Measurements from ENCODE around the gene PLEKHA7.

PLEKHA7 gene

DNA sequence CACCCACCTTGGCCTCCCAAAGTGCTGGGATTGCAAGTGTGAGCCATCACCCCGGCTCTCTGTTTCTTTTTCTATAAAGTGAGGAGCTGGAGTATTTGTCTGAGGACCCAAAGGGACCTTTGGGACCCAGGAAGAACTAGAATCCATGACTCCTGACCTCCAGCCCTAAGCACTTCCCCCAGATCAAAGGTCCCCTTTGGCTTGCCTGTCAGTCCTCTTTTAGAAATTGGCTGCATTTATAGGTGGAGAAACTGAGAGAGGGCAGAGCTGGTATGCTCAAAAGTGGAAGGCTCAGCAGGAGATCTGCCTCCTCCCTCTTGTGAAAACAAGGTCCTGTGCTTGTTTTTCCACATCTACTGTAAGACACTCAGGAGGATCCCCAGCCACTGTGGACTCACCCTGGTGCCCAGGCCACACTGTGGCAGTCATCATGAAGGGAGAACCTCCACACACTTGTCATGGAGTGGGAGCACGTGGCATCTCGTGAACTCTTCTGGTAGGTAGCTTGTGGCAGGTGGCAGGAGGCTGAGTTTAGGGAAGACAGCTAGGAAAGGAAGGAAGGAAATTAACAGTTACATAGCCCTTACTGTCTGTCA lies 12.4 kb upstream of the PLEKHA7 start:
- Mint-ChIP-seq H3K4me1 (no peaks in the 10 kb centered on the region), H3K4me3 (no peak overlapping the region), H3K9me3 (peaks cover 8% of the 10 kb centered on the region), H3K36me3 (ENCODE audit: low read depth) (no peaks in the 10 kb centered on the region), H3K27ac (no peak overlapping the region), H3K27me3 (ENCODE audit: low read depth, poor library complexity) (peaks cover 12% of the 10 kb centered on the region)
- no peak for DNase-seq
- TF ChIP-seq, protein P1, sequence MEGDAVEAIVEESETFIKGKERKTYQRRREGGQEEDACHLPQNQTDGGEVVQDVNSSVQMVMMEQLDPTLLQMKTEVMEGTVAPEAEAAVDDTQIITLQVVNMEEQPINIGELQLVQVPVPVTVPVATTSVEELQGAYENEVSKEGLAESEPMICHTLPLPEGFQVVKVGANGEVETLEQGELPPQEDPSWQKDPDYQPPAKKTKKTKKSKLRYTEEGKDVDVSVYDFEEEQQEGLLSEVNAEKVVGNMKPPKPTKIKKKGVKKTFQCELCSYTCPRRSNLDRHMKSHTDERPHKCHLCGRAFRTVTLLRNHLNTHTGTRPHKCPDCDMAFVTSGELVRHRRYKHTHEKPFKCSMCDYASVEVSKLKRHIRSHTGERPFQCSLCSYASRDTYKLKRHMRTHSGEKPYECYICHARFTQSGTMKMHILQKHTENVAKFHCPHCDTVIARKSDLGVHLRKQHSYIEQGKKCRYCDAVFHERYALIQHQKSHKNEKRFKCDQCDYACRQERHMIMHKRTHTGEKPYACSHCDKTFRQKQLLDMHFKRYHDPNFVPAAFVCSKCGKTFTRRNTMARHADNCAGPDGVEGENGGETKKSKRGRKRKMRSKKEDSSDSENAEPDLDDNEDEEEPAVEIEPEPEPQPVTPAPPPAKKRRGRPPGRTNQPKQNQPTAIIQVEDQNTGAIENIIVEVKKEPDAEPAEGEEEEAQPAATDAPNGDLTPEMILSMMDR (IDR thresholded peaks at IDR 0.05), result no peak

DNA sequence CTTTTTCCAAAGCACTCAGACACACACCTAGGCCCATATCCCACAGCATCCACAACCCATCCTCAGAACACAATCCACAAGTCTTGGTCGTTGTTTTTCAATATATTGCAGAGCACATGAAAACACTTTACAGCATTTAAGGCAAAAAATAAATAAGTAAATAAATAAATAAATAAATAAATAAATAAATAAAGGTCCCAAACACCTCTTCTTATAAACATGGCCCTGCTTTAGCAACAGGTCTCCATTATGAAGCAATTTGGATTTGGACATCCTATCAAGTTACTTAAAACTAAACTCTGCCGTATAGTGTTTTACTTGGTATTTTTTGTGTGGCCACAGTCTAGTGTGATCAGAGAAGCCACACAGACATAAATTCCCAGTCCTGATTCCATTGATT lies 10.7 kb upstream of the PLEKHA7 start:
- no peak for DNase-seq
- H3K36me3 Mint-ChIP-seq (ENCODE audit: low read depth), result no peaks in the 10 kb centered on the region
- H3K4me3 Mint-ChIP-seq, result no peak overlapping the region
- H3K27me3 Mint-ChIP-seq (ENCODE audit: low read depth, poor library complexity), result peaks cover 15% of the 10 kb centered on the region
- peaks cover 1% of the 10 kb centered on the region for H3K9me3 Mint-ChIP-seq
- TF ChIP-seq, protein P1 (IDR thresholded peaks at IDR 0.05), result no peak
- no peaks in the 10 kb centered on the region for H3K4me1 Mint-ChIP-seq
- no peak overlapping the region for H3K27ac Mint-ChIP-seq

DNA sequence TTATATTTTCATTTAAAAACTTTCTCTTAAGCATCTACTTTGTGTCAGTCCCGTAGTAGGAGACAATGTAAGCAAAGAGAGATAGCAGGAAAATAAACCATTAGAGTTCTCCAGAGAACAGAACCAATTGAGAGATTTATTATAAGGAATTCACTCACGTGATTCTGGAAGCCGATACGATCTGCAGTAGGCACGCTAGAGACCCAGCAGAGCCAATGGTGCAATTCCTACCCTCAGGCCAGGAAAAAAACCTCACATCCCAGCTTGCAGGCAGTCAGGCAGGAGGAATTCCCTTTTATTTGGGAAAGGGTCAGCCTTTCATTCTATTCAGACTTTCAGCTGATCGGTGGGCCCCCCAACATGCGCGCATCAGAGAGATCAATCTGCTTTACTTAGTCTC lies 7.3 kb upstream of the PLEKHA7 start:
- DNase-seq, result no peak
- no peaks in the 10 kb centered on the region for H3K36me3 Mint-ChIP-seq (ENCODE audit: low read depth)
- TF ChIP-seq, protein P1 (IDR thresholded peaks at IDR 0.05), result no peak
- H3K27ac Mint-ChIP-seq, result no peak overlapping the region
- H3K27me3 Mint-ChIP-seq (ENCODE audit: low read depth, poor library complexity), result peaks cover 36% of the 10 kb centered on the region
- no peaks in the 10 kb centered on the region for H3K4me1 Mint-ChIP-seq
- H3K9me3 Mint-ChIP-seq, result no peaks in the 10 kb centered on the region
- no peak overlapping the region for H3K4me3 Mint-ChIP-seq

DNA sequence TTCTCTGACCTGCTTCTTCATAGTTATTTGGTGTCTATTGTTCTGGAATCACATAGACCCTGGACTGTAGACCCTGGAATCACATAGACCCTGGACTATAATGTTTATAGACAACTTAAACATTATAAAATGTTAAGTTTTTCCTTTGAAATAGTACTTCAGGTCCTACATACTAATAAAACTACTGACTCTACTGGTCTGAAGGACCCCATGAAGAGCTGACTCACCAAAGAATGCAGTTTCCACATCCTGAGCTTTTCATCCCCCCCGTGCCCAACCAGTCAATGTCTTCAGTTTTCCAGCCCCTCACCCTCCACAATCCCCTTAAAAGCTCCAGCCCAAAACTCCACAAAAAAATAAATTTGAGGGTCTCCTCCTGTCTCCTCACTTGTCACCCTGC lies 6.6 kb upstream of the PLEKHA7 start:
- no peak overlapping the region for H3K27ac Mint-ChIP-seq
- no peaks in the 10 kb centered on the region for H3K36me3 Mint-ChIP-seq (ENCODE audit: low read depth)
- no peaks in the 10 kb centered on the region for H3K4me1 Mint-ChIP-seq
- no peak for DNase-seq
- no peaks in the 10 kb centered on the region for H3K9me3 Mint-ChIP-seq
- H3K27me3 Mint-ChIP-seq (ENCODE audit: low read depth, poor library complexity), result peaks cover 43% of the 10 kb centered on the region
- TF ChIP-seq, protein P1 (IDR thresholded peaks at IDR 0.05), result no peak
- no peak overlapping the region for H3K4me3 Mint-ChIP-seq

DNA sequence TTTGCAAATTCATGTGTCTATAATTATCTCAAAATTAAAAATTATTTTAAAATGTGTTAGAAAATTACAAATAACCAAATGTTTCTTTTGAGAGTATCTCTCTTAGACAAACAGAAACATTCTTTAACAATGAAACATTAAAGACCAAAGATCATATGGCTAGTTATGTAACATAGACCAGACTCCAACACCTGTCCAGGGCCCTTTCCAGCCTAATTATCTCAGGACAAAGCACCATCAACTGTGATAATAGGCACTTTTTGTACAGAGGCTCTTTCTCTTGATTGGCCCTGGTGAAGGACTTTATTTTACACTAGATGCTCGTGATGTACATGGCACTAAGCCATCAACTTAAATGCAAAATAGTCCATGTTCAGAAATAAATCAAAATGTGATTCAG lies 5.0 kb upstream of the PLEKHA7 start:
- no peak overlapping the region for H3K27ac Mint-ChIP-seq
- DNase-seq, result no peak
- H3K4me1 Mint-ChIP-seq, result peaks cover 8% of the 10 kb centered on the region
- TF ChIP-seq, protein P1 (IDR thresholded peaks at IDR 0.05), result no peak
- H3K4me3 Mint-ChIP-seq, result no peak overlapping the region
- no peaks in the 10 kb centered on the region for H3K9me3 Mint-ChIP-seq
- H3K36me3 Mint-ChIP-seq (ENCODE audit: low read depth), result no peaks in the 10 kb centered on the region
- H3K27me3 Mint-ChIP-seq (ENCODE audit: low read depth, poor library complexity), result peaks cover 53% of the 10 kb centered on the region

DNA sequence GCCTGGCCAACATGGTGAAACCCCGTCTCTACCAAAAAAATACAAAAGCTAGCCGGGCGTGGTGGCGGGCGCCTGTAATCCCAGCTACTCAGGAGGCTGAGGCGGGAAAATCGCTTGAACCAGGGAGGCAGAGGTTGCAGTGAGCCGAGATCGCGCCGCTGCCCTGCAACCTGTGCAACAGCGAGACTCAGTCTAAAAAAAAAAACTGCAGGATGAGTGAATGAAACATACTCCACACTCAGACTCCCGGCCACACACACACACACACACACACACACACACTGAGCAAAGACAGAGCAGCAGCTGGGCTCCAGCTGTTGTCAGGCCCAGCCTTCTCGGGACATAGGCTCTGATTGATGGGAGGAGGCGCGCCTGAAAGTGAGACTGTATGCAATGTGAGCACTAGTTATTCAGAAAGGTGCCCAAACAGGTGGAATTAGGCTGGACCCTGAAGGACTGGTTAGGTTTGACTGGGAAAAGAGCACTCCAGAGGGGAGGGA lies 1.5 kb upstream of the PLEKHA7 start:
- H3K9me3 Mint-ChIP-seq, result no peaks in the 10 kb centered on the region
- no peaks in the 10 kb centered on the region for H3K36me3 Mint-ChIP-seq (ENCODE audit: low read depth)
- H3K27ac Mint-ChIP-seq, result no peak overlapping the region
- TF ChIP-seq, protein P1 (IDR thresholded peaks at IDR 0.05), result no peak
- peak; percentile 8 for DNase-seq
- H3K4me3 Mint-ChIP-seq, result peak overlapping the region; percentile 44
- peaks cover 8% of the 10 kb centered on the region for H3K4me1 Mint-ChIP-seq
- peaks cover 41% of the 10 kb centered on the region for H3K27me3 Mint-ChIP-seq (ENCODE audit: low read depth, poor library complexity)
